ENCODE measurements around the gene ARHGAP24.

Gene ARHGAP24

DNA sequence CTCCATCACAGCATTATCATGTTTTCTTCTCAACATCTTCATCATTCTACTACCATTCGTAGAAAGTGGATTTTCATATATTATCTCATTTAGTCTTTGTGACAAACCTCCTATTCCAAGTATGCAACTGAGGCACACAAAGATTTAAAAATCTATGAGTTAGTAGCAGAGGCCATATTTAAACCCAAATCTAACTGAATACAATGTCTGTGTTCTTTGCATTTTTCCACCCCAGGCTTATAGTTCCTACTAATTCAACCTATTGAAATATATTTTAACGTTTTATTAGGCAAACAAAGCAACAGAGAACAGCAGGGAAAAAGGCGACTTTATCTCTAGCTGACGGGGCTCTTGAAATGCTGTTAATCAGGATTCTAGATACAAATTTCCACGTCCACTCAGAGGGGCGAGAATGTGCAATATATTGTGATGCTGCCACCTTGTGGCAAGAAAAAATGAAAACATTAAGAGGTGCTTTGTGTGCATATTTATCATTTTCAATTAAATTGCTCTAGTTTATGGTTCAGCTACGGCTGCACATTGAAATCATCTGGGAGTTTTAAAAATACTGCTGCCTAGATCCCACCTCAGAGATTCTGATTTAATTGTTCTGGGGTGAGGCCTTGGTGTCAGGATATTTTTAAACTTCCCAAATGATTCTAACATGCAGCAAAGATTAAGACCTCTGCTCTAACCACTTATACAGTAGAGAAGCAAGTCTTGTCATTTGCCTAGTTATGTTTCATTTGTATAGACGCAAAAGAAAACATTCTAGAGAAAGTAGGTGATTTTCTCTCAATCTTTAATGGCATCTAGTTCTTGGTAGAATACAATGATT, 569.0 kb downstream of the ARHGAP24 start:
- DNase-seq, result peak; percentile 66 to 70

DNA sequence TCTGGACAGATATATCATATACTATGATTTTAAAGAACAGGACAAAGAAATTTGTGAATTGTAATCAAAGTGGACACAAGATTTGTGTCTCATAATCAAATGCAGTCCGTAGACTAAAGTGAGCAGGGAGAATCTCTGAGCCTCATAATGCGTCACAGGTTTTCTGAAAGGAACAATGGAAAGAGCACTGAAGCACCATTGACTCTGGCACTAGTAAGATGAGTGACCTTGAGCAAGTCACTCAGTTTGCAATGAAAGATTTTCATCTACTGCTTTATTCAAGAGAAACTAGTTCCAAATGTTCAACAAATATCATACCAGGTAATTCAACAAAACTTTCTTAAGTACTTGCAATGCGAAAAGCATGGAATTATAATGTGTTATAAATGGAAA, 569.6 kb downstream of the ARHGAP24 start:
- no peak for DNase-seq

DNA sequence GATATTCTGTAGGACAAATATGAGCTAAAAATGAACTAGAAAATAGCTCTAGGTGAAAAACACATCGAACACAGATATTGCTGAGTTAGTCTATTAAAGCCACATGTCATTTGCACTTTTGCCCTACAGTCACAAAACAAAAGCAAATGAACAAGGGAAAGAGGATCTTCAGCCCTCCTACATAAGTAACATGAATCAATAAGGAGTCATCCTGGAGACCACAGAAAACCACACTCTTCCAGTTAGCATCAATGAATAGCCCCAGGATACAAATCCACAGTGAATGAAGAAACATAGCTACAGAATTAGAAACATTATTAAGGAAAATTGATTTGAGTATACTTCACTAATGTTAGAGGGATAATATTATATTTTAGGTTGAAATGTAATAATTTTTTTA, 573.5 kb downstream of the ARHGAP24 start:
- DNase-seq, result no peak

DNA sequence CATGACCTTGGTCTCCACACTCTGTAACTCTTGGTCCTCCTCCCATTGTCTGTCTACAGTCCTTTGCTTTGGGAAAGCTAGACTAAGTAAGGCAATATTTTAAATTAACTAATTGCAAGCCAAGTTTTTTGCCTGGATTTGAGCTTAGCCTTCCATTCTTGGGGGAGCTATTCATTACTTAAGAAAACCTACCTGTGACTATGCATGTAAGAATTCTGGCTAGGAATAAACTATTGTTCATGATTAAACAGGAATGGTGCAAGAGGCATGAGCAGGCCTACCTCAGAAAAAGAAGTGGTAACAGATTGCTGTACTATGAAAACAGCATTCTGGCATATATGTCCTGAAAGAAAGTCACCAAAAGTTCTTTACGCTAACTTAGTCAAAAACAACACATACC, 575.5 kb downstream of the ARHGAP24 start:
- DNase-seq, result no peak

Measured in SHP77 (cell line).